SIG-M5 treated with dmso at 0.1 percent for 504 hours (cell line): ENCODE data around the gene NT5DC4.

Experiments used
- DNase-seq: peaks from one replicate; lab custom pipeline; 2025; ENCODE audit not compliant: unreplicated experiment; lab: John Stamatoyannopoulos, UW

The NT5DC4 gene

DNA sequence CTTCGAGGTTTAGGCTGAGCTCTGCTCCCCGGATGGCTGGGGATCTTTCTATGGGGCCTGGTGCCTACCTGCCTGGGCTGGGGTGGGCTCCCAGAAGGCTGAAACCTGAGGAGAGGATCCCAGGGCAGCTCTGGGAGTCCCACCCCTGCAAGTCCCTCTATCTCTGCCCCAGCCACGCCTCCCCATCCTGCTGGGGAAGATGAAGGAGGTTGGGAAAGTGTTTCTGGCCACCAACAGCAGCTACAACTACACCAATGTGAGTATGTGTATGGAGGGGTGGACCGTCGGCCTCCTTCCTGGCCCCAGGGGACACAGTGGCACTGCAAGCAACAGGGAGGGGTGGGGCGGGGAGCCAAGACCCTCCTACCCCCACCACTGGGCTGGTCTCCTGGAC is 2.7 kb downstream of the NT5DC4 start:
- DNase-seq = no peak

DNA sequence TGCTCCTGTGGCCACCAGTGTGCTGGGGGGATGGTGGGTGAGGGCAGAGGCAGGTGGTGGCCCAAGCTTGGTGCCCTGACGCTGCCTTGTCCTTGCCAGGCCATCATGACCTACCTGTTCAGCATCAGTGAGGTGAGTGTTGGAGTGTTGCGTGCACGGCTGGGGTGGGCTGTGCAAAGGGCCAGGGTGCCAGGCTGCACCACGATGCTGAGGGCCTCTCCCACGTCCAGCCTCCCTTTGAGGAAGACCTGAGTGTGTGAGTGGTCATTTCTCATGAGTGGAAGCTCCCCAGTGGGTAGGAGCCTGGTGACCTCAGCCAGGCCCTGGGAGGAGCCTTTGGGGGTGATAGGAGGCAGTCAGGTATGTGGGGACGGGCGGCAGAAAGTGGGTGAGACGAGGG is 3.2 kb downstream of the NT5DC4 start:
- DNase-seq = no peak

DNA sequence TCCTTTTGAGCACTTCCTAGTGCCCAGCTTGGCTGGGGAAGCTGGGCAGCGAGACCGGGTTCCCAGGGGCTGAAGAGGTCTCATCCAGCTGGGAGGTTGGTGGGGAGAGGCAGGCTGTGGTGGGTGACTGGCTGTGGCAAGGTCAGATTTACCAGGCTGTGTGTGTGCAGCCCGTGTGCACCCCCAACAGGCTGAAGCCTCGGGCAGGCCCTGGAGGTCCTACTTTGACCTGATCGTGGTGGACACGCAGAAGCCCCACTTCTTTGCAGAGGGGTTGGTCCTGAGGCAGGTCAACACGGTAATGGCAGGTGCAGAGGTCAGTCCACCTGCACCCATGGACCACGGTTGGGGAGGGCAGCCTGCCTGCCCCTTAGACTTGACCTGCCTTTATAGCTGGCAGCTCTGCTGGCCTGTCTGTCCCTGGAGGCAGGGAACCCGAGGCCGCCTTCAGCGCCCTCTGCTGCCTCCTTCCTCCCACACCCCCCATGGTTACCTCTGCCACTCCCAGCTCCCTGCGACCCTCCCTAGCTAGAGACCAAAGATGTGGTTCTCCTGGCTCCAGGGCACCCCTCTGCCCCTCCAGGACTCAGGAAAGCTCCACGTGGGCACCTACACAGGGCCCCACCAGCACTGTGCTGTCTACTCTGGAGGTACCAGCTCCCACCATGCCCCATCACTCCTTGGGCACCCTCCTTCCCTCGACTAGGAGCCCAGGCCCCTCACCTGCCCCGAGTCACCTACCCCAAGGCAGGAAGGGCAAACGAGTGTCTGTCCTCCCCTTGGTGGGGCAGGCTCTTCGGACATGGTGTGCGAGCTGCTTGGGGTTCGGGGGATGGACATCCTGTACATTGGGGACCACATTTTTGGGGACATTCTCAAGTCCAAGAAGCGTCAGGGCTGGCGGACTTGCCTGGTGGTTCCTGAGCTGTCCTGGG is 4.0 kb downstream of the NT5DC4 start:
- no peak for DNase-seq

DNA sequence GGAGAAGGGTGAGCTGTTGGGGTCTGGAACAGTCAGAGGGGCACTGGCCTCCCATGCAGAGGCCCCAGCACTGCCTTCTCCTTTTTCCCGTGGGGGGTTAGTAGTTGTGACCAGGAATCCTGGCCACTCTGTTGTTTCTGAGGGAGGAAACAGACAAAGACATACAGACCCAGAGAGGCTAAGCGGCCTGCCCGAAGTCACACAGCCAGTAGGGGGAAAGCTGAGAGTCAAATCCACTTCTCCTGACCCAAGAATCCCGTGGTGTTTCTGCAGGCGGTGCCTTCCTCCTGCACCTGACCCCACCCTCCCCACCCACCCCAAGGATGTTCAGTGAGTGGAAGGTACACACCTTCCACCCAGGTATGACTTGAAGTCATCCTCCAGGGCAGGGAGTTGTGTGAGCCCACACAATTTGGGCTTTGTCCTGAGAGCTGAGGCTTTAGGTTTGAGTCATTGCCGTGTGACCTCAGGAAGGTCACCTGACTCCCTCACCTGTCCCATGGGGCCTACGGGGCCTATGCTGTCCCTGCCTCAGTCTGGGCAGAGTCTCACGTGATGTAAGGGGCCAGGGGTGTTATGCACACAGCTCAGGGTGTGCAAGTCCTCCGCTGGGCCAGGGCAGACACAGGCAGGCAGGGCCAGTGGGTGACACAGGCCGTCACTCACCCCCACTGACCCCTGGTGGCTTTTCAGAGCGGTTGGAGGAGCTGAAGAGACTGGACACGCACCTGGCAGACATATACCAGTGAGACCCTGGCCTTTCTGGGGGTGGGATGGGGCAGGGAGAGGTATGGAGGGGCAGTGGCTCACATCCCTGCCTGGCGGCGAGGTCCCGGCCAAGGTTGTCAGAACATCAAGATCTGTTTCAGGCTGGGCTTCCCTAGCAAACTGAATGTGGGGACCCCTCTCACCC is 5.0 kb downstream of the NT5DC4 start:
- DNase-seq = no peak

DNA sequence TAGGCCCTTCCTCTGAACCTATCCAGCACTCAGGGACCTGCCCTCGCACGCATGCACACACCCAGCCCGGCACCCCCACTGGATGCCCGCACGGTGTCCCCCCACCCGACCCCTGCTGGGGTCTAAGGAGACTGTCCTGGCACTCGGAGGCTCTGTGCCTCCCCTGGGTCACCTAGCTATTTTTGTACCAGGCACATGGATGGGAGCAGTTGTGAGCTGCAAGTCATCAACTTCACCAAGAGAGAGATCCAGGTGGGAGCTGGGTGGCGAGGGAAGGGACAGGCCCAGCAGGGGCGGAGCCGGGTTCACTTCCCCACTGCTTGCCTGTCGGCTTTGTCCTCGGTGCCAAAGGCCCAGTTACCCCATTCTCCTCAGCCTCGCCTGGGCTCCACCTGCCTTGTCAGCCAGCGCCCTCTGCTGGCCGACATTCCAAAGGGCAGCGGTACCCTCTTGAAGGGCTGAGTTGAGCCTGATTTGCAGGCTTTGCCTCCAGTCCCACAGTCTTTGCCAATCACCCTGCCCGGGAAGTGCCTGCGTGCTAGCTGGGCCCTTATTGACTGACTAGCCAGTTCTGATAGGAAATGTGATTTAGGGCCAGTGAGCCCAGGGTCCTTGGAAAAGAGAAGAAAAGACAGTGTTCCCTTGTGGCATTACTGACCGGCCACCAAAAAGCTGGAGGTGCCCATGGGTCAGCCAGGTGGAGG is 5.8 kb downstream of the NT5DC4 start:
- peak; percentile 93 for DNase-seq

DNA sequence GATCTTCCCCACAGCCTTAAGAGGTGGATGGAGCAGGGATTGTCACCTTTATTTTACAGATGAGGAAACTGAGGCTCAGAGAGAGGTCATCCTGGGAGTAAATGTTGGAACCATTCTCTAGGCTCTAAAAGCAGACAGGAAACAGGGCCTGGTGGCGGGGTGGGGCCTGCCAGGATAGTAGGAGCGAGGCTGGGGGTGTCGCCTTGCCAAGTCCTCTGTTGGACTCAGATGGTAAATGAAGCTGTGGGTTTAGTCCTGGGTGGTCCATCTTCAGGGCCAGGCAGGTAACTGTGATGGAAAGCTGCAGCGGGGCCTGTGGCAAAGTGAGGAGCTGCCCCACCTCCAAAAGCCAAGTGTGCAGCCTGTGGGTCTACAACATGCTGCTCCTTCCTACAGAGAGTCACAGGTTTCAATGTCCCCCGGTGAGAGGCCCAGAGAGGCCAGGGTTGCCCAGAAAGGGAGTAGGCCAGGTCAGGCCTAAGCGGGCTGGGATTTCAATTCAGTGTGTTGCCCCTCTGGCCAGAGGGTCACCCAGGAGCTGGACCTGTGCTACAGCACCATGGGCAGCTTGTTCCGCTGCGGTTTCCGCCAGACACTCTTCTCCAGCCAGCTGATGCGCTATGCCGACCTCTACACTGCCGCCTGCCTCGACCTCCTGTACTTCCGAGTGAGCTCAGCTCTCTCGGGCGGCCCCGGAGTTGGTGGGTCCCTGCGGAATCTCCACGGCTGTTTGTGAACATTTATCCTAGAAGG is 6.6 kb downstream of the NT5DC4 start:
- DNase-seq = no peak

DNA sequence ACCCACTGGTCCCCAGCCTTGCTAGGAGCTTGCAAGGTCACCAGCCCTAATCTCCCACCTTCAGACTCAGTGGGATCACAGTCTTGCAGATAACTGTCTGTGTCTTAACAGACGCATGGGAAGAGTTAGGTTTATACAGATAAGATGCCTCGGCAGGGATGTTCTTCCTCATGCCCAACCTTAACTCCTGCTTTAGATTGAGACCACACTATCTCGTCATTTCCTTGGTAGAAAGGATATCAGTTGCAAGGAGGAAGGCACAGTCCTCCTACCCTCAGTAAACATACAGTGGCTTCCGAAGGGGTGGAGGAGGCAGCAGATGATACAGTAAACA is 7.2 kb downstream of the NT5DC4 start:
- DNase-seq = no peak

DNA sequence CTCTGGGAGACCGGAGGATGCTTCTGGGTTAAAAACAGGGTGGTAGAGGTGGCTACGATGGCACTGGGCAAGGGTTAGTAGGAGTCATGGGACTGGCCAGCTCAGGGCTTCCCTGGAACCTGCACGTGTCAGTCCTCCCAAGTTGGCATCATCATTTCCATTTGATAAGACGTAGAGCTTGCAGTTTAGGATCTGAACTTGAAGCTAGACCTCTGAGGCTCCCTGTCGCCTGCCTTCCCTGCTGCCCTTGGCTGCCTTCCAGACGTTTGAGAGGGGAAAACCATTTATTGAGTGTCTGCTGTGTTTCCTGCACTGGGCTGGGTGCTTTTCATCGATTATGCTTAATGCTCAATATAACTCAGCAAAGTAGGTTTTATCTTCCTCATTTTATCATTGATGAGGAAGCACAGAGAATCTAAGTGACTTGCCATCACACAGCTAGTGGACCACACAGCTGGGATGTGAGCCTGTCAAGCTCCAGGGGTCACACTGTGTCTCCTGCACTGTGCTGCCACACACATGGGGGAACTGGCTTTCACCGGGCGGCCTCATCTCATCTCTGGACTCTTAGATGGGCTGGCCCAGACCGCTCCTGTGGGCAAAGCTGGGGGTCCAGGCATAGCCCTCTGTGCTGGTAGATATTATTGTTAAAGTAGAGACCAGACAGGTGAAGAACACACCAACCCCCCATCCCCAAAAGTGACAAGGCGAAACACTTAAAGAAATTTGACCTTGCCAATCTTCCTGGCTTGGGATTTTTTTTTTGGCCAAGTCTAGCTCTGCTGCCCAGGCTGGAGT is 7.8 kb downstream of the NT5DC4 start:
- DNase-seq = no peak

DNA sequence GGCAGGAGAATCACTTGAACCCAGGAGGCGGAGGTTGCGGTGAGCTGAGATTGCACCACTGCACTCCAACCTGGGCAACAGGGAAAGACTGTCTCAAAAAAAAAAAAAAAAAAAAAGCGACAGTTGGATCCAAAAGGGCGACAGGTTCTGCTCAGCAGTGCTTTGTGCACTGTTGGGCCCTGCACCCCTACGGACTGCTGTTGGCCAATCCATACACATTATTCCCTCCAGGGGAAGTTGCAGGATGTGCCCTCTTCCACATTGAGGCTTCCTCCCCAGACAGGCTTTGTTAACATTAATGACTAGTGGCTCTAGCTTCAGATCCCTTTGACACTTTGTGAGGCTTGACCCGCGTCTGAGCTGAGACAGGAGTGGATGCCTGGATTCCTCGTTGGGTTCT is 9.4 kb downstream of the NT5DC4 start:
- DNase-seq = no peak

DNA sequence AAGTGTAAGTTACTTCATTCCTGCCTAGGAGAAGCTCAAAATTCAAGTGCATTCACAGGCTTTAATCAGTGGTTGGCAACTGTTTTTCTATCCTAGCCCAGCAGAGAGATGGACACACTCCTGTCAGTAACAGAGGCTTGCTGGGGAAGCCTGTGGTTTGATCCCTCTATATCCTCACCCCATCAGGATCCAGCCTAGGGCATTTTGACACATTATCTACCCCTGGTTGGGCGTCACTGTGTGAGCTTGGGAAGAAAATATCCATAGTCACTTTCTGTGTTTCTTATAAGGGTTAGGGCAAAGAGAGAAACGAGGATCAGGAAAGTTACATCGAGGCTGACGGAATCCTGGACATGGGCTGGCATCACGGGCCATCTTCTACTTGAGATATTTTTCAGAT is 10.0 kb downstream of the NT5DC4 start:
- DNase-seq = no peak

DNA sequence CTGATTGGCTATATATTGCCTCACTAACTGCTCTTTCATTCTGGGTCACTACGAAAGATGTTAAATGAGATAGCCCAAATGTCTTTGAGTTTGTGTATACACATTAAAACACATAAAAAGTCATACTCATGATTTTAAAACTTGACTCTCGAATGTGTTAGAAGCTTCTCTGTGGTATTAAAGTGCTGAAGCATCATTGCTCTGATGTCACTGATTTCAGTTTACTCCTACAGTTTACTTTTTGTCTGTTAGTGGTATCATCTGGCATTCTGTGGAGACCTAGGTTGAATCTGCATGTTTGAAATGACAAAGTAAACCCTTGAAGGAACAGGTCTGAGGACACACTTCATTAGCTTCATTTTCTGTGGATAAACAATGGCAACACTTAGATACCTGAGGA is 10.7 kb downstream of the NT5DC4 start:
- DNase-seq = no peak

DNA sequence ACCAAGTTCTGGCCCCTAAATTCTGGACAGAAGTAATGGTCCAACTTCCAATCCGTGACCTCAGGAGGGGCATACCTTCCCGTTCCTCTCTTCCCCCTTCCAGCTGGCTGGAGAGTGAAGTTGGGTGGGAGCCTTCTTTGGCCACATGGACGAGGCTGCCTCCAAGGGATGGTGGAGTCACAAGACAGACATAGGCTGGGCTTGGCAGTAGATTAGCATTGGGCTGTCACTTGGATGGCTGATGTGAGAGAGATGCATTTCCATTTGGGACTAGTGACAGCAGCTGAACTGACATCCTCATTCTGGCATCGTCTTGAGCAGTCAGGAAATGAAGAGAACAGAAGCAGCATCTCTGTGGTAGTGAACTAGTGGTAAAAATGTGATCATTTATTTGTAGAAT is 12.6 kb downstream of the NT5DC4 start:
- no peak for DNase-seq

DNA sequence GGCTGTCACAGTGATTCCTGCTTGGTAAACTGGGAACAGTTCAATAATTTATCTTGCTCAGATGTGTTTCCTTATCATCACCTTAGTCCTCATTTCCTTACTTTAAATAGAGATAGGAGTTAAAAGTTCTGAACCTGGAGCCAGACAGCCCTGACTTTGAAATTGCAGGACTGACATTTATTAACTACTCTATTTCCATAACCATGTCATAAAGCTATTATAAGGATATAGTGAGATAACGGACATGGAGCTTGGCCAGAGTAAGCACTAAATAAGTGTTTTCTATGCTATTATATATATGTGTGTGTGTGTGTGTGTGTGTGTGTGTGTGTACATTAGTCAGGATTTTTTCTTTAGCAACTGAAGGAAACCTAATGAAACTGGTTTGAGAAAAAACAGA is 13.1 kb downstream of the NT5DC4 start:
- DNase-seq = no peak

DNA sequence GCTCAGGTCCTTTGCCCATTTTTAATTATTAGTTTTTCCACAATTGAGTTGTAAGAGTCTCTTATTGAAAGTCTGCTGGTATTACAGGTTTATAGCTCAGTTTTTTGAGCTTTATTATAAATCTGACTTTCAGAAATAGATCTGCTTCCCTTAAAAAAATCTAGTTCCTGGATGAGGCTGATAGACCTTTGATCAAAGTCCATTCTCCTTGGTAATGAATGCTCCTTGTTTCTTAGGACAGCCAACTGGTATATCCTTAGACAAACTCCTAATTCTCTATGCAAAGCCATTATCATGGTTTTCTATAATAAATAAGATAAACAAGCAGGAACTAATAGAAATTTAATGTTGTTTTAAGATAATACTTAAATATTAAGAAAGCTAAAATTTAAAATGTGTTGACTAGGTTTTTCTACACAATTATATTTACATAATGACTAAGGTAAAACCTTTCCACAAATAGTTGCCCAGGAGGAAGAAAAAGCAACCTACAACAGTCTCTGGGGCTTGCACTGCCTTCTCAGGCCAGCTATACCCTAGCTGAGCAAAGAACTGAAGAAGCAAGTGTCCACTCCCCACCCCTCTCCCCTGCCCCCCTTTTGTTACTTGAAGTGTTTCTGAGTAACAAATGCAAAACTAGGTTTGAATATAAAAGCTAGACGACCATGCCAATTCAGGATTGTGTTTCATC is 16.9 kb downstream of the NT5DC4 start:
- DNase-seq = no peak

DNA sequence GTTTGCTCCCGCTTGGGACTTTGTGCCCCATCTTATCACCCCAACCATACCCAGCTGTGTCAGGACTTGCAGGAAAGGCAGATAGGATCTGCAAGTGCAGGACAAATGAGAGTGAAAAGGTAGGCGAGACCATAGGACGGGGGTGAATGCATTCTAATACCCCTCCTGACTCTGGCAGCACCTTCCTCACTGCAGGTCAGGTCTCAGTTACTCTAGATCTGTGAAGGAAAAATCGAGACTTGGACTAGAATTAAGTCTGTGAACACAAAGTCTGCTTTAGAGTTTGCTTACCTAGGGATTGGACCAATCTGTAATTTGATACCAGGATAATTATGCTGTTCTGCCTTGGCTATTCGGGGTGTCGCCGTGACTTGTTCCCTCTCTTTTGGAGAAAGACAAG is 19.7 kb downstream of the NT5DC4 start:
- DNase-seq = no peak

DNA sequence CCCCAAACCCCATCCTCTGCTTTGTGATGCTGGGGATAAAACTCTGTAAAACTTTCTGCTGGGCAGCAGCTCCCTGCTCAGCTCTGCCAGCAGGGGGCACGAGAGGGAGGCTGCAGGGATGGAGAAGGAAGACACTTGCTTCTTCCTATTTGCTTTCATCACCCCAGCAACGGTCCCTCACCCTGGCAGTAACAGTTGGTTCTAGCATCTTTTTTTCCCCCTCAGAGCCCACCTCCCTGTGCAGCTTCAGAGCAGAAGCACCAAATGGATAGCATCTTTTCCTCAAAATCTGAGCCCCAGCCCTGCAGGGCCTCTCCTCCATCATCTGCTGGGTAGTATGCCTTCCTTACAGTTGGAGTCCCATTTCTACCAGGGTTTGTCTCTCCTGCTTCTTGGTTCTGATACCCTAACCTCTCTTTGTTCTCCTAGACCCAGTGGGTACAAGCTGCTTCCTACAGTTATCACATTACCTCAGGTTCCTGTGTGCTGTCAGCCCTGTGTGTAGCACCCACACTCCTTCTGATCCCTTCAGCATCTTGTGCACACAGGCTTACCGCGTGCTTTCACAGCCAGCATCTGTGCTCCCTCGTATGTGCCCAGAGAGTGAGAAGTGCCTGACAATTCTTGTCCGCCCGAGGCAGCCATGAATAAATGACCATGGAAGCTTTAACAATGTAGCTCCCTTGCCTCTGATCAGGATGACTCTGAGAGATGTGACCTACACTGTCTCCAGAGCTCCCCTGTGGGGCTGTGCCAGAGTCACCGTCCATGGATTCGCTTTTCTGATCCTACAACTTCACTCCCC is 29.1 kb downstream of the NT5DC4 start:
- DNase-seq = peak; percentile 82

DNA sequence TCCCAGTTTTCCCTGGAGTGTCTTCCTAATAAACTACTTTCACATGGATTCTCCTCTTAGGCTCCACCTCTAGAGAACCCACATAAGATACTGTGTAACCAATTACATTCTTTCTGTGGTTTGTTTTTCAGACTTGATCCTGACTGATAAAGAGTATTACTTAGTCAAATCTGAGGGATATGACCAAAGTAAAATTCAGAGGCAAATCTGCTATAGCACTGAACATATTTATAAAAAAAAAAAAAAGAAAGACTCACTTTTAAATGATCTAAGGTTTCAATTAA is 29.7 kb downstream of the NT5DC4 start:
- DNase-seq = no peak

DNA sequence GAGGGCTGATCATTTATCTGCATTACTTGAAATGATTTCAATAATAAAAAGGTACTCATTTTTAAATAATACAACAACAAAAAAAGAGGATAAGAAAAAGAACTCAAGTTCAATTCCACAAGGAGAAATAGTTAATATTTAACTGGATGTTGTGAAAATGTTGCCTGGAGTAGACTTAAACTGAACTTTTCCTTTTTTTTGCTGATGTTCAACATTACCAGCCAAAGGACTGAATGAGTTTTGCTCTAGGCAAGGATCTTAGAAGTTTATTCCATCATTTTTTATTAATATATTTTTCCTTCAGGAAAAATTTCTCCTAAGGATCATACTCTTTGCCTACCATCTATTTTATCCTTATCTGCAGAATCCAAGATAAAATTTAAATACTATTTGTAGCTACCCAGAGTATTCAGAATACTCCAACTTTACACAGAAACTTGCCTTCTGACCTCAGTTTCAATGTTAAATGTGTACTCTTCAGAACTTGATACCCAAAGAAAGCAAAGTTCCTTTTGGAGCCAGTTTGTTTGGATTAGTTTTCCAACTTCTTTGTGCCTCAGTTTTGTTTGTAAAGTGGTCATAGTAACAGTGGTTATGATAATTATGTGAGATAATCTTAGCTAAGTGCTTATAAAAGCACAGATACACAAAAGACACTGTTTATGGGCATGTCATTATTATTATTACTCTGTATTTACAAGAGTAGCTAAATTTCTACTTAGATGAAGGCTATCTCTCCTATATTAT is 30.8 kb downstream of the NT5DC4 start:
- DNase-seq = no peak
